HG02938 (cell line): Measurements from ENCODE around the gene FMN1.

ENCODE experiments used
- ATAC-seq: cut with Tn5 transposase; IDR thresholded peaks from one replicate; pipeline ENCODE4 v1.9.1; 2021; ENCODE audit warnings: mild to moderate bottlenecking, moderate library complexity; ENCODE audit not compliant: unreplicated experiment

FMN1 gene

DNA sequence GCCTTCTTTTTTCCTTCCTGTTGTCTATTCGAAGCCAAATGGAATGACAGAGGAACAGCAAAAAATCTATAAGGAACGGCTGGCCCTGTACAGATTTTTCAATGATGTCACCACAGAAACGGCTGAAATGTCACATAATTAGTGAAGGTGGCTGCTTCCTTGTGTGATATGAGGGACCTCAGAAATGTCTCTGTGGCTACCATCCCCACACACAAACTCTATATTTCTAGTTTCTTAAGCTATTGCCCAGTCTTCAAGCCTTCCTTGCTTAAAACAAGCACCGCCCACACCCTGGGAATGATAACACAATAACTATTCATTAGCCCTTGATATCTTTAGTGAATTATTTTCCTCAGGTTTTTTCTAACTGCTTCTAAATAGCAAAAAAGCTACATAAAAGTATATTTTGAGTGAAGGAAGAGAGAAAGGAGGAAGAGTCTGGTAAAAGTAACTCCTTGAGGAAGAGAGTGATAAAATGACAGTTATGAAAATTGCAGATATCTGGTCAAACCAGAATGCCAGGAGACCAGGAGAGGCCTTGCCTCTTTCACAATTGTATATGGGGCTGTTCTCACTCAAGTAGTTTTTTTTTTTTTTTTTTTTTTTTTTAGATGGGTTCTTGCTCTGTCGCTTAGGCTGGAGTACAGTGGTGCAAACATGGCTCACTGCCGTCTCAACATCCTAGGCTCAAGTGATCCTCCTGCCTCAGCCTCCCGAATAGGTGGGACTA is 38.7 kb downstream of the FMN1 start:
- no peak for ATAC-seq

DNA sequence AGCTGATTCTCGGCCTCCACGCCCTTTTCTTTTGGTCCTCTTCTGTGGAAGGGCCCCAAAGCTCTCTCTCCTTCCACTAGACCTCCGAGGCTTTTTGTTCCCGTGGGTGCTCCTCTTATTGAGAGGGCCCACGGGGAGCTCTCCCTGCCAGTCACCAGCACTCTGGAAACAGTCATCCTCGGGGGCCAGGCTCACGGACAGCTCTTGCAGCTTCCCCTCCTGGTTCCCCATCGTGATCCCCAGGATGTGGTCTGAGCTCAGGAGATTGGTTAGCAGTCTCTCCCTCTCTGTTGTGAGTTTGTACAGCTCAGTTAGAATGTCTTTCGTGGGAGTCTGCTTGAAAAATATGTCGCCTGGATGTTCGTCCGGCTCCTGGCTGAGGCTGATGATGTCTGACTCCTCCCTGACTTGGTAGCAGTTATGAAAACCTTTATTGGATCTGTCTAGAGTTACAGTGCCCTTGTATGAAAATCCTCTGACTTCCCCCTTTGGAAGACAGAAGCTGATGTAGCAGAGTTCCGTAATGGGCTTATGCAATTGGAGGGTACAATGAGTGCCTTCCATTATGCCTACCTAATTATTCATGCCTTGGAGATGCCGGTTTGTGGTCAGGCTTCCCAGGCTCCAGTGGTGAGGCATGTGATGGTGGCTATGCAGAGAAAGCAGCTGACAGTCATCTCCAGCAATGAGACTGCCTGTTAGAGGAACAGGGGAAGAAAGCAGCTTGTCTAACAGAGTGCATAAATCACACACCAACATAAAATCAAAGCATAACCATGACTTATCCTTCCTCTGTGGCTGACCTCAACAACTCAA is 40.0 kb downstream of the FMN1 start:
- ATAC-seq, result no peak

GRCh38 chr15:33153548-33153947 is 41.0 kb downstream of the FMN1 start:
- no peak for ATAC-seq

DNA sequence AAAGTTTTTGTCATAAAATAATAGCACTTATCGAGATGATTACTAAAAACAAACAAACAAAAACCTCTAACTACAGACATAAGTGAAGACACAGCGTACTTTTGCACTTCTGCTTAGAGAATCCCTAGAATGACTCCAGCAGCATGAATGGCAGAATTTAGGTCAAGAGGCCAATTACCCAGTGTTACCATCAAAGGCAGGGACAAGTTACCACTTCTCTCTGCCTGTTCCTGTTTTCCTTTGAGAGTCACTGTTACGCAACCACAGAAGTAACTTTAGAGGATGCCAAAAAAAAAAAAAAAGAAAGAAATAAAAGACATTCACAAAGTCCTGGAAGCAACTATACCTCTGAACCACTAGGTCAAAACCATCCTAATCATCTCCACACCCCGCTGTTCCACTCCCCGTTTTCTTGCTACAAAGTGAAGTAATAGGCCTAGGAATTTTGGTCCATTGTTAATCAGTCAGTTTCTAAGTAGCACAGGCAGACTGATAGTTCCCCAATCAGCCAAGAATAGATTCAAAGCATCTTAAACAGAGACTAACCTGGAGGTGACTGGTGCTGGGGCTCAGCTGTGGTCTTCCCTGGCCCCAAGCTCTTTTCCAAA is 41.9 kb downstream of the FMN1 start:
- ATAC-seq, result no peak

DNA sequence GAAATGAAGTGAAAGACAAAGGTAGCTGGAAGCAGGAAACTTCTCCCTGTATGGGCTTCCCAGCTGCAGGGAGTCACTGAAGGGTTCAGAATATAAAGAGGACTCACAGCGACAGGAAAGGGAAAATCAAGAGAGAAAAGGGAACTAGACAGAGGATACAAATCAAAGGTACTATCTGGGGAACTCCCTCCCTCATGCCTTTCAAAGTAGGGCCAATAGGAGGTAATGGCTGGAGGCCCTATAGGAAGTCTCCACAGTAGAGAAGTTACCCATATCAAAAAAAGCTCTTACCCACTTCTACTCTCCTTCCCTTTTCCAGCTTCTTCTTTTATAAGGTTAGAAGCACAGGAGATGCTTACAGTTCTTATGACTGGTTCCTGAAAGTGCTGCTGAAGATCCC is 43.5 kb downstream of the FMN1 start:
- no peak for ATAC-seq

DNA sequence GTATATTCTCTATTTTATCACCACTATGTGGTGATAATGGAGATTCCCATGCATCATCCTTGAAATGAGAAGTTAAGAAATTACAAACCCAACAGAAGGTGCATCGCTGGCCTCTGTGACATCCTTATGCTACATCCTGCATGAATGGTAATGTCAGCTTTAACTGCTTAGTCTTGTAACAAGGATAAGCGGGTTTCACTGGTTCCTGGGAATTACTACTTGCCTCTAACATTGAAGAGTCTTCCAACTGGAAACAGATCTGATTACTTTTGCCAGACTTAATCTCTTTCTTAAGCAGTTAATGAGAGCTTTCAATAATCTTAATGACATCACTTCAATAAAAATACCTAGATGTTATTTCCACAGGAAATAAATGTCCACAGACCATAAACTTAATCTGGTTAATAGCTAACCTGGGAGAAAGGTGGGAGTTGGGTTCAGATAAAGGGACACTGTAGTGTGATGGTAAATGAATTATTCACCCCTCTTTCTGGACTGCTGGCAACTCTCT is 44.0 kb downstream of the FMN1 start:
- no peak for ATAC-seq

GRCh38 chr15:33149919-33150318 is 44.6 kb downstream of the FMN1 start:
- no peak for ATAC-seq

DNA sequence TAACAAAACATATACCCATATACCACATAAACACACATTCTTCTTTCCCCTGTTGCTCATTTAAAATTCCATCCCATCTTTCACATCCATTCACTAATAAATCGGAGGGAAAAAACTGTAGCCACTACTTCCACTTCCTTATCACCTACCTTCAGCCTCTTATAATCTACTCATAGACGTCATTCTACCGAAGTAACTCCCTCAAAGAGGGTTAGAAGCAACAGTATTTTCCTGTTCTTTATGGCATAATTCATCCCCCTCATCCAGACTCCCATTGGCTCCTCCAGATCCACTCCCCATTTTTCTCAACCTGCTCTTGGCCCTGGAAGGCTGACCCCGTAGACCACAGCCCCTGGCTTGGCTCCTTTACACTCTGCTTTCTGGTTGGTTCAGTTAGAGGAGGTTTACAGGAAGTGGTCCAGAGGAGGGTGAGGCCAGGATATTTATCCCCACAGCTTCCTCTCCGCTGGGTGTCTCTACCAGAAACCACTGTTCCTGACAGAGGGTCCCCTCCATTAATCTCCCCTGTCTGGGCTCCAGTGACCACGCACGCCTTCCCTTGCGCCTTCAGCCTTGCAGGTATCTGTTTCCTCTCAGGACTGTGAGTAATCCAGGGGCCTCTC is 46.3 kb downstream of the FMN1 start:
- no peak for ATAC-seq

GRCh38 chr15:33146051-33146450 is 48.5 kb downstream of the FMN1 start:
- no peak for ATAC-seq

DNA sequence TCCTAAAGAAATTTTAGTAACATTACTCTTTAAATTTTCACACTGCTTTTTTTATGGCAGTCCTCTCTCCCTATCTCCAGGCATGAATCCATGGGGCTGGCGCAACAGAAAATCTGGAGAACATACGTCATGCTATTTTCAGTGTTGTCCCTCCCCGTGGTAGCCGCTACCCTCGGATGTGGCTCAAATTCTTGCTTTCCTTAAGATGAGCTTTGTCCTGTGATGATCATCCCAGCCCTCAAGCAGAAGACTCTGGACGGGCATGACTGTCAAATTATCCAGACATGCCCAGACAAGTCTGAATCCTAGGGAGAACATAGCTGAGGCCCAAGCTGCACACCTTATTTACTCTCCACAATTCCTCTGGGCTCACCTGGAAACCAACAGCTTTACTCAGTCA is 49.1 kb downstream of the FMN1 start:
- ATAC-seq, result no peak

- ATAC-seq, result peak; percentile 79
Observed at GRCh38 chr15:33142708-33143107, 51.8 kb downstream of the FMN1 start.

GRCh38 chr15:33138000-33138399 is 56.5 kb downstream of the FMN1 start:
- no peak for ATAC-seq

DNA sequence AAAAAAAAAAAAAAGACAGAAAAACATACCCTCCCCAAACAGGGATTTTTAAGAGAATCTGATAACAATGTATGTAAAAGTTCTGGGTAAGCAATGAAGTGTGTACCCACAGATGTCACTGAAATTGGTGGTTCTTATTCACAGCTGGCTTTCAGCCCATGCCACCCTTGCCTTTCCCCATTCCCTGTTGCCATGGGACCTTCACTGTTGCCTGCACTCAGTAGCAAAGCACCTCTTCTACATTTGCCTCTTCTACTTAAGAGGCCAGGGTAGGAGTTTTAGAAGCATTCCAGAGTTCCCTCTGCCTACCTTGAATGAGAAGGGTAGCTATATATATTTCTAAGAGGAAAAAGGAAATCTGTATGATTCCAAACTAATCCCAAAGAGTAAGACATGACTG is 57.4 kb downstream of the FMN1 start:
- no peak for ATAC-seq

GRCh38 chr15:33136353-33136752 is 58.2 kb downstream of the FMN1 start:
- ATAC-seq, result no peak

DNA sequence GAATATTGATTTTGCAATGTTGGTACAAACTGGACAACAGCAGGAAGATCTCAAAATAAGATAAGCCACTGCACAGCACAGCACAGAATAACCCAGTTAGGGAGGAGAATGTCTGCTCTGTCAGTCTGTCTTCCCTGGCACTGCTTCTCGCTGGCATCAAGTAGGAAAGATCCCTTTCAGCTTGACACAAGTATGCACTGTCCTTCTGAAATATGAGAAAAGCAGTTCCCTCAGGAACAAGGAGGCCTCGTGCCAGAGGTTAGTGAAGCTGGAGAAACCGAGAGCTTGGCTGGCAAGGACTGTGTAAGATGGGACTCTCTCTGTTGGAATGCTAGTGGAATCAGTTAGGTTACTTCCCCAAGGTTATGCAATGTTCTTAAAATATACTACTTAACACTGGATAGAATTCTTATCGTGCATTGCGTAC is 59.1 kb downstream of the FMN1 start:
- no peak for ATAC-seq

DNA sequence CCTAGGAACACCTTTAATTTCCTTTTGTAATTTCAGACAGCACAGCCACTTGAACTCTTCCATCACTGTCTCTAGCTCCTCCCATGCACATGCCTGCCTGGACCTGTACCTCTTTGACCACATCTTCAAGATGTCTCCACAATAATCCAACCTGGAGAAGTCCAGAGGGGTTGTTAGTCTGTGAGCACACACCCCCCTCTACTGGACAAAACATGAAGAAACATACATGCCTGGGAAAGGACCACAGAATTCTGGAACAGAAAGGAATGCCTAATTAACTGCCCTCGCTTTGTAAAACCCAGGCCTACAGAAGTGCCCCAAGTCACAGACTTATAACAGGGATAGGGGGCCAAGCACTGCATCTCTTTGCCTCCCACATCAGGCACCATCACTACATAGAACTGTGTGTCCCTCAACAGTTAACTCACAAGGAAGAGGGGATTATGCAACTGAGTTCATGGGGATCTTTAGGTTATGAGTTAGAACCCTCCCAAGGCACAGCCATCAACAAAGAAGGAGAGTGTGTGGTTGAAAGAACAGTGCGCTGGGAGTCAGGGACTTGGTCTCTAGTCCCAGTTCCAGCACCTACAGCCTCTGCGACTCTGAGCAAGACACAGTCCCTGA is 61.7 kb downstream of the FMN1 start:
- no peak for ATAC-seq

GRCh38 chr15:33132233-33132580 is 62.3 kb downstream of the FMN1 start:
- no peak for ATAC-seq

GRCh38 chr15:33131552-33132232 is 62.8 kb downstream of the FMN1 start:
- ATAC-seq, result no peak

DNA sequence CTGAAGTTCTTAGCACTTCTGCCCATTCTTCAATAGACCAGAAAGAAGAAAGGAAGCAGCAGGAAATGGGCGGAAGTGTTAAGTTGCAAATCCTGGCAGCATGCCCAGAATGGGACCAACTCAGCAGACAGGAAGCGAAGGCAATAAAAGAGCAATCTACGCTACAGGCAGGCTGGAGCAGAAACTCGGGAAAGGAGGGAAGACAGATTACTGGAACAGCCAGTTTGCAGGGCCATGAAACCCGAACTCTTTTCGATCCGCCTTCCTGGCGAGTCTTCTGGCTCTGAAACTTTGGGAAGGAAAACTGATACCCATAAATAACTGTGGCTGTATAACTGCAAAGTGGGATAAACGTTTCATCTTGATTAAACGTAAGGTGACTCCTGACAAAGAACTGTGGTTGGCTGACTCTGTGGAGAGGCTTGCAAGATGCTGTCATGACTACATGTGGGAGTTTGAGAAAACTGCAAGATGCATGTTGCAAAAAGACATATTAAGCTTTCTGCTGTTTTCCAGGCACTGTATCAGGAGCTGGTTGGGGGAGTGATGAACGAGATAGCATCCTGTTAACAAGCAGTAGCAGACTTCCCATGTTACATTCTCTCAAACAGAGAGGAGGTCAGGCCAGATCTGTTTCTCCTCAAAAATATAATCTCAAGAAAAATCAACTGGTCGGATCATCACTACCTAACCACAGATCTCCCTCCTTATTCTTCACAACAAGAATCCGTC is 67.8 kb downstream of the FMN1 start:
- ATAC-seq, result no peak
